ENCODE data around the gene AFAP1. TPM values are rescaled to one million over a fixed set of nuclear protein-coding genes. Genes with fewer than 3 reads are reported as not detected.

The AFAP1 gene
- total RNA-seq, 1 experiment from 2014 or later = 42.1 TPM

- H3K4me2 ChIP-seq (ENCODE audit: low read length) = no peak overlapping the region
- H3K9me2 ChIP-seq (replicated peaks; ENCODE audit: low read length) = no peaks in the 10 kb centered on the region
- H3K27ac ChIP-seq (ENCODE audit: low read length) = no peak overlapping the region
- H3K36me3 ChIP-seq (ENCODE audit: low read depth, low read length) = peaks cover 52% of the 10 kb centered on the region
- H2AFZ ChIP-seq (ENCODE audit: low read length) = no peak overlapping the region
- ChIA-PET CTCF (no interaction called here), POLR2A (ENCODE audit: unreplicated experiment) (no interaction called here)
- H3K9me3 ChIP-seq (ENCODE audit: low read length) = no peaks in the 10 kb centered on the region
- no TSS peak for BruUV-seq (replicated peaks)
- H3K27me3 ChIP-seq (ENCODE audit: low read length) = no peaks in the 10 kb centered on the region
- H3K4me3 ChIP-seq (ENCODE audit: low read length) = no peak overlapping the region
- TF ChIP-seq EZH2phosphoT487 (IDR thresholded peaks at IDR 0.05; ENCODE audit: borderline replicate concordance, low read length) = no peak
- TF ChIP-seq CTCF (conservative IDR thresholded peaks at IDR 0.05; ENCODE audit: low read depth, low read length) = no peak
- TF ChIP-seq EZH2 (IDR thresholded peaks at IDR 0.05; ENCODE audit: low read length, unreplicated experiment) = no peak
- H3F3A ChIP-seq (ENCODE audit: low read length, unreplicated experiment) = no peaks in the 10 kb centered on the region
- no peaks in the 10 kb centered on the region for H3K4me1 ChIP-seq (ENCODE audit: insufficient read depth, low read length)
- H3K79me2 ChIP-seq (ENCODE audit: low read length) = no peaks in the 10 kb centered on the region
- DNase-seq (no peak), ATAC-seq (no peak)
- intact Hi-C loops (cut with micrococcal nuclease) = no loop called here
- no peak overlapping the region for H3K9ac ChIP-seq (ENCODE audit: low read length)
- no peaks in the 10 kb centered on the region for H4K20me1 ChIP-seq (ENCODE audit: low read length)
These were observed 158.3 kb downstream of the AFAP1 start for GRCh38 chr4:7781366-7781765.

GRCh38 chr4:7780751-7781348 is 158.8 kb downstream of the AFAP1 start:
- TF ChIP-seq CTCF (conservative IDR thresholded peaks at IDR 0.05; ENCODE audit: low read depth, low read length) (no peak), EZH2phosphoT487 (IDR thresholded peaks at IDR 0.05; ENCODE audit: borderline replicate concordance, low read length) (no peak), EZH2 (IDR thresholded peaks at IDR 0.05; ENCODE audit: low read length, unreplicated experiment) (no peak)
- CTCF ChIA-PET = no interaction called here
- Histone ChIP-seq H3K4me2 (ENCODE audit: low read length) (no peak overlapping the region), H3K36me3 (ENCODE audit: low read depth, low read length) (peaks cover 49% of the 10 kb centered on the region), H3K27me3 (ENCODE audit: low read length) (no peaks in the 10 kb centered on the region), H3K9me3 (ENCODE audit: low read length) (no peaks in the 10 kb centered on the region), H3F3A (ENCODE audit: low read length, unreplicated experiment) (no peaks in the 10 kb centered on the region), H3K9me2 (replicated peaks; ENCODE audit: low read length) (no peaks in the 10 kb centered on the region), H3K4me3 (ENCODE audit: low read length) (no peak overlapping the region), H3K27ac (ENCODE audit: low read length) (no peak overlapping the region), H3K9ac (ENCODE audit: low read length) (no peak overlapping the region), H3K79me2 (ENCODE audit: low read length) (no peaks in the 10 kb centered on the region), H3K4me1 (ENCODE audit: insufficient read depth, low read length) (no peaks in the 10 kb centered on the region), H2AFZ (ENCODE audit: low read length) (no peak overlapping the region), H4K20me1 (ENCODE audit: low read length) (no peaks in the 10 kb centered on the region)
- POLR2A ChIA-PET (ENCODE audit: unreplicated experiment) = no interaction called here
- DNase-seq (no peak), ATAC-seq (no peak)
- no TSS peak for BruUV-seq (replicated peaks)
- intact Hi-C loops (cut with micrococcal nuclease) = no loop called here

GRCh38 chr4:7779432-7779768 is 160.3 kb downstream of the AFAP1 start:
- no peak overlapping the region for H2AFZ ChIP-seq (ENCODE audit: low read length)
- H3K79me2 ChIP-seq (ENCODE audit: low read length) = no peaks in the 10 kb centered on the region
- ATAC-seq (no peak), DNase-seq (no peak)
- H3K4me1 ChIP-seq (ENCODE audit: insufficient read depth, low read length) = no peaks in the 10 kb centered on the region
- POLR2A ChIA-PET (ENCODE audit: unreplicated experiment) = no interaction called here
- H3K27me3 ChIP-seq (ENCODE audit: low read length) = no peaks in the 10 kb centered on the region
- H3K27ac ChIP-seq (ENCODE audit: low read length) = no peak overlapping the region
- intact Hi-C loops (cut with micrococcal nuclease) = no loop called here
- H3K9me3 ChIP-seq (ENCODE audit: low read length) = no peaks in the 10 kb centered on the region
- H3K36me3 ChIP-seq (ENCODE audit: low read depth, low read length) = peaks cover 50% of the 10 kb centered on the region
- TF ChIP-seq CTCF (conservative IDR thresholded peaks at IDR 0.05; ENCODE audit: low read depth, low read length) (no peak), EZH2 (IDR thresholded peaks at IDR 0.05; ENCODE audit: low read length, unreplicated experiment) (no peak), EZH2phosphoT487 (IDR thresholded peaks at IDR 0.05; ENCODE audit: borderline replicate concordance, low read length) (no peak)
- no peaks in the 10 kb centered on the region for H4K20me1 ChIP-seq (ENCODE audit: low read length)
- no peak overlapping the region for H3K4me2 ChIP-seq (ENCODE audit: low read length)
- no peaks in the 10 kb centered on the region for H3F3A ChIP-seq (ENCODE audit: low read length, unreplicated experiment)
- H3K4me3 ChIP-seq (ENCODE audit: low read length) = no peak overlapping the region
- CTCF ChIA-PET = no interaction called here
- BruUV-seq (replicated peaks) = no TSS peak
- H3K9ac ChIP-seq (ENCODE audit: low read length) = no peak overlapping the region
- H3K9me2 ChIP-seq (replicated peaks; ENCODE audit: low read length) = no peaks in the 10 kb centered on the region
